HG03558 (cell line): ENCODE results near the gene MSH3.

Experiments
- ATAC-seq: cut with Tn5 transposase; IDR thresholded peaks from one replicate; pipeline ENCODE4 v1.9.1; 2021; ENCODE audit warnings: moderate number of reproducible peaks; ENCODE audit not compliant: unreplicated experiment; ENCODE audit errors: extremely low read depth

Gene MSH3

DNA sequence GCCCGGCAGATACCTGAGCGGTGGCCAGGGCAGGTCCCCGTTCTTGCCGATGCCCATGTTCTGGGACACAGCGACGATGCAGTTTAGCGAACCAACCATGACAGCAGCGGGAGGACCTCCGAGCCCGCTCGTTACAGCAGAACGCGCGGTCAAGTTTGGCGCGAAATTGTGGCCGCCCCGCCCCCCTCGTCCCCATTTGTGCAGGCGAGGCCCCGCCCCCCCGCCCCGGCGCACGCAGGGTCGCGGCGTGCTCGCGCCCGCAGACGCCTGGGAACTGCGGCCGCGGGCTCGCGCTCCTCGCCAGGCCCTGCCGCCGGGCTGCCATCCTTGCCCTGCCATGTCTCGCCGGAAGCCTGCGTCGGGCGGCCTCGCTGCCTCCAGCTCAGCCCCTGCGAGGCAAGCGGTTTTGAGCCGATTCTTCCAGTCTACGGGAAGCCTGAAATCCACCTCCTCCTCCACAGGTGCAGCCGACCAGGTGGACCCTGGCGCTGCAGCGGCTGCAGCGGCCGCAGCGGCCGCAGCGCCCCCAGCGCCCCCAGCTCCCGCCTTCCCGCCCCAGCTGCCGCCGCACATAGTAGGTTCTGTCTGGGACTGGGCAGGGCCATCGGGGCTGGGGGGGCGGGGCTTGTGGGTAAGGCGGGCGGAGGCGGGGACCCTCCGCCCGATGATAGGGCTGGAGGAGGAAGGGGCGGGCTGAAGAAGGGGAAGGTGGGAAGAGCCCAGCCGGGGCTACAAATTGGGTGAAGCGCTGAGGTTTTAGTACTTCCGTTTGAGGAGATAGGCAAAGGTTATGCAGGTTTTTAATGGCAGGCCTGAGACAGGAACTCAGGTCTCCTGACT lies at the start of gene MSH3, which contains the start of gene DHFR:
Gene MSH3, plus strand, starts transcription at position 262 of the 840 bp plus-strand sequence. Its CDS starts 76 bp downstream, at position 338.
Gene DHFR, minus strand, starts transcription at position 593 of the 840 bp plus-strand sequence. Its CDS starts 494 bp downstream, at position 99.
- no peak for ATAC-seq

DNA sequence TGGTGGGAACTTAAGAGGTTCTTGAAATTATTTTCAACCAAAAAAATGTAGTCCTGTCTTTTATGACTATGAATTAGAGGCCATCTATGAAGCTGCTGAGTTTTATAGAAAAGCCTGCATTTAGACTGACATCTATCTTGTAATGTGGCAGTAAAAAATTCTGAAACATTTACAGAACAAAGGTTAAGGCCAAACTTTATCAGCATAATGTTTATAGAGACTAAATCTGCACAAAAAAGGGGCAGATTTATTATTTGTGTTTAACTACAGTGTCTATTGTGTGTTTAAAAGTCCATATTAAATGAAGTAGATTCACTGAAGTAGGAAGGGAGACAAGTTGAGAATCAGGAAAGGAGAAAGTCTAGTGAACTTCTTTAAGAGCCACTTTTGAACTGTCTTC lies 47.1 kb upstream of the MSH3 start:
- ATAC-seq: no peak

DNA sequence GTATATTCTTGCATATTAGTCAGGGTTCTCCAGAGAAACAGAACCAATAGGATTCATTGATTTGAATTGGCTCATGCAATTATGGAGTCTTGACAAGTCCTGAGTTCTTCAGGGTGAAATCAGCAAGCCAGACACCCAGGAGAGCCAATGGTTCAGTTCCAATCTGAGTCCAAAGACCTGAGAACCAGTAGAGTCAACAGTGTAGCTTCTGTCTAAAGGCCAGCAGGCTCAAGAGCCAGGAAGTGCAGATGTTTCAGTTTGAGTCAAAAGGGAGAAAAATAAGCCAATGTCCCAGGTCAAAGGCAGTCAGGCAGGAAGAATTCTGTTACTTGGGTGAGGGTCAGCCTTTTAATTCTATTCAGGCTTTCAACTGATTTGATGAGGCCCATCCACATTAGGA lies 46.6 kb upstream of the MSH3 start:
- ATAC-seq: no peak

DNA sequence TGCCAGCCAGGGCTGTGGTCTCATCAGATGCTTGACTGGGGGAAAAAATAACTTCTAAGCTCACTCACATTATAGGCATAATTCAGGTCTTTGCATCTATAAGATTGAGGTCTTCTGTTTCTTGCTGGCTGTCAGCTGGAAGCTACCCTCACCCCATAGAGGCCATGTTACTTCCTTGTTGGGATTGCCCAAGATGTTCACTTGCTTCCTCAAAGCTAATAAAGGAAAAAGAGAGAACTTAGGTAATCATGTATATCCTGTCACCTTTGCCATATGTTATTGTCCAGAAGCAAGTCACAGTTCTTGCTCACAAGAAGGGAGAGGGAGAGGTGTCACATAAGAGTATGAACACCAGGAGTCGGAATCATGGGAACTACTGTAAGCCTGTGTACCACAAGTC lies 45.7 kb upstream of the MSH3 start:
- ATAC-seq: no peak

DNA sequence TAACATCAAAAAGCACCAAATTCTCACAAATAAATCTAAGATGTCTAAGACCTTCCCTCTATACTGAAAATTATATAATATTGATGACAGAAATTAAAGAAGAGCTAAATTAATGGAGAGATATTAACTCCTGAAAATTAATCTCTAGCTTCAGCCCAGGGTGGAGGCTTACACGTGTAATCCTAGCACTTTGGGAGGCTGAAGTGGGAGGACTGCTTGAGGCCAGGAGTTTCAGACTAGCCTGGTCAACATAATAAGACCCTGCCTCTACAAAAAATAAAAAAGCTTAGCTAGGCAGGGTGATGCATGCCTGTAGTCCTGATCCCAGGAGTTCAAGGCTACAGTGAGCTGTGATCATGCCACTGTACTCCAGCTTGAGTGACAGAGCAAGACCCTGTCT lies 44.8 kb upstream of the MSH3 start:
- no peak for ATAC-seq

DNA sequence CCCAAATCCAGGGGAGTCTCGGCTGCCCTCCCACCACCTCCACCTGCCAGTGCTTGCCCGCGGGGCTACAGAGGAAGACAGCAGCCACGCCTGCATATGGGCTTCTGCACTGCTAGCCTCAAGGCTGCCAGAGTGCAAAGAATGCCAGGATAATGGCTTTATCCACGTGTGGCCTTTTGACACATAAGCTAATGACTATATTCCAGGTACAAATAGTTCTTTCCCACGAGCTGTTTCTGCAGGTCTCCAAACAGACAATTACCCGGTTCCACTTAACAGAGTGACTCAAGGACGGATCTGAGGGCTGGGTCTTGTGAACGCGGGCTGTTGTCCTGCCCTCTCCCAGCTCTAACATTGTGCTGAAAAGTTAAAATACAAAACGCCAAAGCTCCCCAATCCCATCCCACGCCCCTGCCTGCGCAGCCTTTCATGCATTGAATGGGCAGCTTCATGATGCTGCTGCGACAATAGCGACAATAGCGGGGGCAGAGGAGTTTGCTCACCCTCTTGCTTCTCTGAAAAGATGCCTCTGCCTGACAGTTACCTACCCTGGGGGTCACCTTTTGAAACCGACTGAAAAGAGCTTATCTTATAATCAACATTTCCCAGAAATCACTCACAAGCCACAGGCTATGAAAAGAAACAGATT lies 39.1 kb upstream of the MSH3 start:
- ATAC-seq: no peak

DNA sequence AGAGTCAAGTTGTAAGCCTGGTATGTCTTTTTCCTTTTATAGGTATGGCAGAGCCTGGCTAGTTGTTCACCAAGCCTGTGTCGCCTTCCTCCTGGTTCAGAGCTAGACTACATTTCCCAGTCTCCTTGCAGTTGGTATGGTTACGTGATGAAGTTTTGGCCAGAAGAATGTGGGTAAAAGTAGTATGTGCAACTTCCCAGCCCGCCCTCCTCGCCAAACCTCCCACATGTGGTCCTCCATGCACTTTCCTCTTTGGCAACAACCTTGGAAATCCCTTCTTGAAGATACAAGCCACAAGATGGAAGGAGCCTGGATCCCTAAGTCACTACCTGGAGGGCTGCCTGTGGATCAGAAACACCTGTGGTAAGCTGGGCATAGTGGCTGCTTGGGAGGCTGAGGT lies 36.0 kb upstream of the MSH3 start:
- ATAC-seq: no peak

DNA sequence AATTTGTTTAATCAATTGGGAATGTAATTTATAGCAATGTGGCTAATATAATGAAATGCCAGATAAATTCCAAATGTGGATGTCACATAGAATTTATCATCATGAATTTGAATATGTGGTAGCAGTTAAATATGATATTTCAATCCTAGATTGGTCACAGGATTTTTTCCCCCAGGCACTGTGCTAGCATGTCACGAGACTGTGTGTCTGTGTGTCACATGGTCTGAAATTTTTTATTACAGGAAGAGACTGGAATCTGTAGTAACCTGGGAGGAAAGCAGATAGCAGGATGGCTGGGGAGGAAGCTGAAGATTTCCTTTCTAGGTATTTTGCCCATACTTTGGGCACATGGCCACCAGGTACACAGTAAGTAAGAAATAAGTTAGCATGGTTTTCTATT lies 35.4 kb upstream of the MSH3 start:
- ATAC-seq: no peak

DNA sequence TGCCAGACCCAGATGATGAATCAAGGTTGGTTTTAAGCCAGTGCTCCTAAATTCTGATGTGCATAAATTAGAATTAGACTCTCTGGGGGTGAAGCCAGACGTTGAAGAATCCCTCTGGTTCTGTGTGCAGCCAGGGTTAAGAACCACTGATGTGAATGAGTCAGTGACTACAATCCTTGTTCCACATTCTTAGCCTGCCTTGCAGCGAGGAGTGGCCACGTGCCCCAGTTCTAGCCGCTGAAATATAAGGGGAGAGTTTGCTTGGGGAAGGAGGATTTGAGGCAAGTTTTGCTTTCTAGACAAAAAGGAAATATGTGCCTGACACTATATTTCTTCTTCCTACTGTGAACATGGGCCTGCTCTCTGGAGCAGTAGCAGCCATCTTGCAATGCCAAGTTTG lies 34.2 kb upstream of the MSH3 start:
- no peak for ATAC-seq

DNA sequence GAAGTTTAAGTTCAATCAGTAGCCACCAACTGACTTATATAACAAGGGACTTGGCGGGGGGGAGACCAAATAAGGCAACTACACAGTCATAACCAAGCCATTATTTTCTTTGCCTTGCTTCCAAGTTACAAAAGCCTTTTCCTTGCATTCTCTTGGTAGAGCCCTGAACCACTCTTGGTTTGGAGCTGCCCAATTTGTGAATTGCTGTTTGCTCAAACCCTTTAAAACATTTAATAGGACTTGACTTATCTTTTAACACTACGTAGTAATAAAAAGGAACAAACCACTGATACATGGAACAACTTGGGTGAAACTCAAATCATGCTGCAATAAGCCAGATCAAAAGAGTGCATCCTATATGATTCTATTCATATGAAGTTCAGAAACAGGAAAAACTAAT lies 31.7 kb upstream of the MSH3 start:
- no peak for ATAC-seq

DNA sequence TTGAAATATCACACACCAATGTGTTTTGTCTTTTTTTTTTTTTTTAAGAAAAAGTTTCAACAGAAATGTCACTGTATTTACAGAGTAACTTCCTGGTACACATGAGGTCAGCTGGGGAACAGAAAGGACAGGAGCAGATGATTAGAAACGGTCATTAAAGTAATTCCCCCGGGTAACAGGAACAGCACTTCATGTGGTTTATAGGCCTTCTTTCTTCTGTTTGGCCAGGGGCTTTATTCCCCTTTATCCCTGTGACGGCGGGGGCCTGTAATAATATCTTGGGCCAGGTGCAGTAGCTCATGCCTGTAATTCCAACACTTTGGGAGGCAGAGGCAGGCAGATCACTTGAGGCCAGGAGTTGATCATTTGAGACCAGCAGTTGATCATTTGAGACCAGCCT lies 30.5 kb upstream of the MSH3 start:
- ATAC-seq: no peak

DNA sequence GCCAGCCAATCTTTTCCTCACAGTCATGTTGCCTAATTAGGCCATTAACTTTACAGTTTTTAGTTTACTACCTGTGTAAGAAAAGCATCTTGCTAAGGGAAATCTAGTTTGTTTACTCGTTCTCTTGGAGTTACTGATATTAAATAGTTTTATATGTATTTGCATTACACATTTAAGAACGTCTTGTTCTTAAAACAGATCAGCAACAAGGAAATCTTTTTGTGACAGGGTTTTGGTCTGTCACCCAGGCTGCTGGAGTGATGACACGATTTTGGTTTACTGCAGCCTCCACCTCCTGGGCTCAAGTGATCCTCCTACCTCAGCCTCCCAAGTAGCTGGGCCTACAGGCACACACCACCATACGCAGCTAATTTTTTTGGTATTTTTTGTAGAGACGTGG lies 29.2 kb upstream of the MSH3 start:
- no peak for ATAC-seq

DNA sequence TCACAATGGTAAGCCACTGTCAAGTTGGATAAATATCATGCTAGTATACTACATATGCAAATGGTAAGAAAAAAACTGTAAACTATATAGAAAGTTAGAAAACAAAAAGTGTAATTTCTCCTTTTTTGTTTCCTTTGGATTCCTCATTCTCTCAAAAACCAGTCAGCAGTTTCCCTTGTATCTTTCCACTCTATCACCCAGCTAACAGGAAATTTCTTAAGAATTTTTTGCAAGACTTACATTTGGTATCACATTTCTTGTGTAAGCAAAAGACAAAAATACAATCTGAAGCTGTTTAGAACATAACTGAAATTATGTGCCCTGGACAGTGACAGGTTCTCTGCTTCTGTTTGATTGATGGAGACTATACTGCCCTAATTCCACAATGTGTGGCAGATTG lies 25.2 kb upstream of the MSH3 start:
- ATAC-seq: no peak

DNA sequence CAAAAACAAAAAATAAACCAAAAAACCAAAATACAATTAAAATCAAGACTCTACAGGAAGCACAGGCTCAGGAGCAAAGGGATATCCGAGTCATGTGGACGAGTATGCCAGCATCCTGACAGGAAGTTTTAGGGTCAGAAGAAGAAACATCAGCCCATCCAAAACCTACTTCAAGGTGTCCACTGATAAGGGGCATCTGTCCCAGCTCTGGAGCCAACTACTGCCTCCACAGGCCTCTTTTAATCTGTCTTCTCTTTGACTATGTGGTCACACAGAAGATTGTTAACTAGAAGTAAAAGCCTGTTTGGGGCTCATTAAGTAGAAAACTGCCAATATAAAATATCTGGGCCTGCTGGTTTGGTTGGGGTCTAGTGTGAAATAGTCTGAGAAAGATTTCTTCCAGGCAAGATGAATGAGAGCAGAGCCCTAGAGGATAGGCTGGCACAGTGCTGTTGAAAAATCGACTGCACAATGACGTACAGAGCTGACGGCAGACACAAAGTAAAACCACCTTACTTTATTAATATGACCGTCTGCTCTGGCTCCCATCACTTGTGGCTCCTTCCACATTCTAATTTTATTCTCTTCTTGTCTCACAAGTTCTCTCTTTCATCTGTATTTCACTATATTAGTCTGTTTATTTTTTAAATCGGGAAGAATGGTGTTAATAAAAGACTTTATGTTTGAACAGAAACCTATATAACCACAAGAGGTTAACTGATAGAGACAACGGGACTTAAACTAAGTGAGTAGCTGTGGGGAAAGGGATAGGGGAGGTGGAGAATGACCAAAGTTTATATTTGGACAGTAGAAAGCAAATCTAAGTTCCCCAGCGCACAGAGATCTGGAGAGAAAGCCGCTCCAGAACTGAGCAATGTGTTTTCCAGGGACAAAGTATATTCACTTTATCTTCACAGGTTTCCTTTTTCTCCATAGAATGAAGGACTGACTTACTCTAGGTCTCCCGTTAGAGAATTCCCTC lies 22.9 kb upstream of the MSH3 start:
- no peak for ATAC-seq

DNA sequence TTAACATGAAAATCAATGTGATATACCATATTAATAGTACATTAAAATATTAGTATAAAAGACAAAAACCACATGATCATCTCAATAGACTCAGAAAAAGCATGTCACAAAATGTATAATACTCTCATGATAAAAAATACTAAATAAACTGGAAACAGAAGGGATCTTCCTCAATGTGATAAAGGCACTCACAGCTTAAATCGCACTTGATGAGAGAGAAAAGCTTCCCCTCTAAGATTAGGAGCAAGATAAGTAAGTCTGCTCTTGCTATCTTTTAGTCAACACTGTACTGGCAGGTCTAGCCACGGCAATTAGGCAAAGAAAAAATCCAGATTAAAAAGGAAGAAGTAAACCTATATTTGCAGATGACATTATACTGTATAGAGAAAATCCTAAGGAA lies 21.8 kb upstream of the MSH3 start:
- no peak for ATAC-seq

DNA sequence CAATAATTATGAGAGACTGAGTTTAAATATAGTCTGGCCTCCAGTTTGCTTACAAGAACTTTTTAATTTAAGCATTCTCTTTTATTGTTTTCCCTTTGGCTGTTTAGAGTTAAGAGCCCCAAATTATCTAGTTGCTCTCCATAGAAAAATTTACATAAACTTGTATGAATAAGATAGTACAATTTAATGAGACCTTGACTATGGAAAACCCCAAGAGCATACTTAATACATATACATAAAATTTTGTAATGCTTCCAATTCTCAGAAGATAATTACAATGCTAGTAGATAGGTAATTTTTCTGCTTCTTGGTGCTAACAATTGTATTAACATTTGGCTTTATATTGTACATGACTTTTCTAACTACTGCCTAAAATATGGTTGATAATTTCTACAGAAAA lies 20.3 kb upstream of the MSH3 start:
- no peak for ATAC-seq

DNA sequence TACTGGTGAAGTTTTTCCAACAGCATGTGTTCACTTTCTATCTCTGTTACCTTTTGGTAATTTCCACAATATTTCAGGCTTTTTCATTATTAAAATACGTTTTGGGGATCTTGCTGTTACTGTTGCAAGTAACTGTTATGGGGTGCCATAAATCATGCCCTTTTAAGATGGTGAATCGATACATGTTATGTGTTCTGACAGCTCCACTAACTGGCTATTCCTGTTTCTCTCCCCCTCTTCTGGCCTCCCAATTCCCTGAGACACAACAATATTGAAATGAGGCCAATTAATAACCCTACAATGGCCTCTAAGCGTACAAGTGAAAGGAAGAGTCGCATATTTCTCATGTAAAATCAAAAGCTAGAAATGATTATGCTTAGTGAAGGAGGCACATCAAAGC lies 13.1 kb upstream of the MSH3 start:
- no peak for ATAC-seq

DNA sequence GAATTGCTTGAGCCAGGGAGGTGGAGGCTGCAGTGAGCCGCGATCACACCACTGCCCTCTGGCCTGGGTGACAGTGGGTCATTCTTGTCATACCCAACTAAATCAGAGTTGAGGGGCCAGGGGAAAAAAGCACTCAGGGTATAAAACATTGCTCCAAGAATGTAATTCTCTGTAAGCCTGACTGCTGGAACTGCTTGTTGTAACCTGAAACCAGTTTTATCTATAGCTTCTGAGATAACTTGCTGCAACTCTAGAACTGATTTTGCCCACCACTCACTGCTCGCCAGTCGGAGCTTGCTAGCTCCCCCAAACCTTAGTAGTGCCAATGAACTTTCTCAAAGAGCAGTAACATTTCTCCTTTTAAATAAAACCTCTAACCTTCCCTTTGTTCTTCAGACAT lies 9.6 kb upstream of the MSH3 start:
- no peak for ATAC-seq

DNA sequence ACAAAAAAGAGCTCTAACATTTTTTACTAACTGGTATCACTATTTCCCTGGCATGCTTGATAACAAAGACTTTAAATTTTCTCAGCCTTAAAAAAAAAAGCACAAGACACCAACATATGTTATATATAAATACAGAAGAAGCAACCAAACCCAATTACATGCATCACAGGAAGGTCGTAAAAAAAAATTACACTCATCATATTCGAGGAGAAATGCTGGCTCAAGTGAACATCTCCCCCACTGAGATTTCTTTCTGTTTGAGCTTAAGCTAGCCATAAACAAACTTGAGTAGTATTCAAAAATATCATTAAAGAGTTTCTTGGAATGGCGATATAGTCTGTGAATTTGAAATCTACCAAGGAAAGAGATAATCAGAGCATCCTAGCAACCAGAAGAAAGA lies 7.5 kb upstream of the MSH3 start:
- ATAC-seq: no peak

DNA sequence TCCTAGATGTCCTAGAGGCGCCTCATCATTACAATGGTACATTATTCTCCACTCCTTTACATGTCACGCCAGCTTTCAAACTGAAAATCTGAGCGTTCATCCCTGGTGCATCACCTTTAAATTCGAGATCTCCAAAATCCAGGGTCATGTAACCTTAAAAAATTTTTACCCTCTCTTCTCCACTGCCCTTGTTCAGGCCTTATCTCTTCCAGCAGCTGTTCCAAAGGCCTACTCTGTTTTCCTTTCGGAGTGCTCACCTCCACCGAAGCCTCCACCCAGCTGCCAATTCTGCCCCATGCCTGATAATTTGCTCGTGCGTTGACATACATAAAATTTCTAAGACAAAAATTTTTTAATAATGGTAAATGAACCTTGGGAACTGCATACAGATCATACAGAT lies 950 bp upstream of the MSH3 start:
- no peak for ATAC-seq

DNA sequence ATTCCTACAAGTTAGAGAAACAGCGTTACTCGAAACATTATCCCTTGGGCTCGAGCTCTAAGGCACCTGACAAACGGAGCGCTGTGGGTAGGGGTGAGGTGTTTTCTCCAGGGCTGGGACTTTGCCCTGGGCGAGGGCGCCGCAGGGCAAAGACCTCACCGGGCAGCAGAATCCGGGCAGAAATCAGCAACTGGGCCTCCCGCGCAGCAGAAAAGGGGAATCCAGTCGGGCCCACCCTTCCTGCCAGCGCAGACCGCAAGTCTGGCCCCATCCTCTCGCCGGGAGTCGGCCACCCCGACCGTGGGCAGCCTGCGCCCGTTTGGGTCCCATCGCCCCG lies 430 bp upstream of the MSH3 start:
- no peak for ATAC-seq
